Retinal pigment epithelial cell (primary cell): ENCODE results near the gene CNPY4.
A peak's percentile ranks its signal among the peaks of the same experiment; 100 is the strongest.
"Not testable (repeated sequence)": the region's sequence is repeated elsewhere in the genome, so short reads cannot be mapped to it uniquely, and the experiment has no call there.

ENCODE experiments used
- DNase-seq: peaks from one replicate; pipeline ENCODE4 v3.0.0-alpha.2; 2010; ENCODE audit warnings: low read depth
- H3K4me3 ChIP-seq: 2 replicates; pipeline ENCODE4 v1.5.1; 2011; ENCODE audit warnings: mild to moderate bottlenecking, low read length, control low read depth, moderate library complexity
- TF ChIP-seq, protein P1 (sequence below): conservative IDR thresholded peaks from 2 replicates; pipeline ENCODE4 v1.5.1; 2011; ENCODE audit warnings: low read depth, low read length, control low read depth, inconsistent platforms

CNPY4 gene

DNA sequence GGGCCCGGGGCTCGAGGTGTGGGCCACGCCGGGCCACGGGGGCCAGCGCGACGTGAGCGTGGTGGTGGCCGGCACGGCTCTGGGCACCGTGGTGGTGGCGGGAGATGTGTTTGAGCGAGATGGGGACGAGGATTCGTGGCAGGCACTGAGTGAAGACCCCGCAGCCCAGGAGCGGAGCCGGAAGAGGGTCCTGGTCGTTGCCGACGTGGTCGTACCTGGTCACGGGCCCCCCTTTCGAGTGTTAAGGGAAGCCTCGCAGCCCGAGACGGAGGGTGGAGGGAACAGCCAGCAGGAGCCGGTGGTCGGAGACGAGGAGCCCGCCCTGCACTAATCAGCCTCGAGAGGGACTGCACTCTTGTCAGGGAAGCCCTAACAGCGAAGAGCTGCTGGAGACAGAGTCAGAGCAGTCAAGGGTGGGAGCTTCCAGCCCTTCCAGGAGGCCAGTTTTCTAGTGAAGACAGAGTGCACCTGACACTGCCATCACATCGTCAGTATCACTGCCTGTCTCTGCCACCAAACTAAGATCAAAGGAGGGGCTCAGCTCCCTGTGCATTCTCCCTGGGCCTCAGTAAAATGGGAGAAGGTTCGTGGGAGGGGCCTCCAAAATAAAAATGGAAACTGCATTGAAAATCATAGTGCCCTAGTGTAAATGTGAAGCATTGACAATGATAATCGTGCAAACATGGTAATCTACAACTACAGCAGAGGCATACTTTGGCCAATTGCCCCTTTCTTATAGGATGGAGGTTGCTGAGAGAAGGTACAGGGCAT, 8.6 kb downstream of the CNPY4 start:
- DNase-seq = no peak
- H3K4me3 ChIP-seq = peak overlapping the region; percentile 64
- TF ChIP-seq, protein P1, sequence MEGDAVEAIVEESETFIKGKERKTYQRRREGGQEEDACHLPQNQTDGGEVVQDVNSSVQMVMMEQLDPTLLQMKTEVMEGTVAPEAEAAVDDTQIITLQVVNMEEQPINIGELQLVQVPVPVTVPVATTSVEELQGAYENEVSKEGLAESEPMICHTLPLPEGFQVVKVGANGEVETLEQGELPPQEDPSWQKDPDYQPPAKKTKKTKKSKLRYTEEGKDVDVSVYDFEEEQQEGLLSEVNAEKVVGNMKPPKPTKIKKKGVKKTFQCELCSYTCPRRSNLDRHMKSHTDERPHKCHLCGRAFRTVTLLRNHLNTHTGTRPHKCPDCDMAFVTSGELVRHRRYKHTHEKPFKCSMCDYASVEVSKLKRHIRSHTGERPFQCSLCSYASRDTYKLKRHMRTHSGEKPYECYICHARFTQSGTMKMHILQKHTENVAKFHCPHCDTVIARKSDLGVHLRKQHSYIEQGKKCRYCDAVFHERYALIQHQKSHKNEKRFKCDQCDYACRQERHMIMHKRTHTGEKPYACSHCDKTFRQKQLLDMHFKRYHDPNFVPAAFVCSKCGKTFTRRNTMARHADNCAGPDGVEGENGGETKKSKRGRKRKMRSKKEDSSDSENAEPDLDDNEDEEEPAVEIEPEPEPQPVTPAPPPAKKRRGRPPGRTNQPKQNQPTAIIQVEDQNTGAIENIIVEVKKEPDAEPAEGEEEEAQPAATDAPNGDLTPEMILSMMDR = no peak

DNA sequence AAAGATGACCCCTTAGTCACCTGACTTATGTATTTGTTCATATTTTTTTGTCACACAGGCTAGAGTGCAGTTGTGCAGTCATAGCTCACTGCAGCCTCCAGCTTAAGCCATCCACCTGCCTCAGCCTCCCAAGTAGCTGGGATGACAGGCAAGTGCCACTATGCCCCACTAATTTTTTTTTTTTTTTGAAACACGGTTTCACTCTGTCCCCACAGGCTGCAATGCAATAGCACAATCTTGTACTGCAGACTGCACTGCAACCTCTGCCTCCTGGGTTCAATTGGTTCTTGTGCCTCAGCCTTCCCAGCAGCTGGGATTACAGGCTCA, 9.2 kb downstream of the CNPY4 start:
- TF ChIP-seq, protein P1 = no peak
- no peak for DNase-seq
- no peak overlapping the region for H3K4me3 ChIP-seq

DNA sequence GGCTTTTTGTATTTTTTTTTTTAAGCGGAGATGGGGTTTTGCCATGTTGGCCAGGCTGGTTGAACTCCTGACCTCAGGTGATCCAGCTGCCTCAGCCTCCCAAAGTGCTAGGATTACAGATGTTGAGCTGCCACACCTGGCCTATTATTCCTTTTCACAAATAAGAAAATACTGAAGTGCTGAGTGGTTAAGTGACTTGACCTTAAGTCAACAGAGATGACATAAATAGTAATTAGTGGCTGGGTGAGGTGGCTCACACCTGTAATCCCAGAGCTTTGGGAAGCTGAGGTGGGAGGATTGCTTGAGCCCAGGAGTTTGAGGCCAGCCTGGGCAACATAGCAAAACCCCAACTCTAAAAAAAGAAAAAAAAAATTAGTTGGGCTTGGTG, 10.8 kb downstream of the CNPY4 start:
- not testable (repeated sequence) for H3K4me3 ChIP-seq, DNase-seq

DNA sequence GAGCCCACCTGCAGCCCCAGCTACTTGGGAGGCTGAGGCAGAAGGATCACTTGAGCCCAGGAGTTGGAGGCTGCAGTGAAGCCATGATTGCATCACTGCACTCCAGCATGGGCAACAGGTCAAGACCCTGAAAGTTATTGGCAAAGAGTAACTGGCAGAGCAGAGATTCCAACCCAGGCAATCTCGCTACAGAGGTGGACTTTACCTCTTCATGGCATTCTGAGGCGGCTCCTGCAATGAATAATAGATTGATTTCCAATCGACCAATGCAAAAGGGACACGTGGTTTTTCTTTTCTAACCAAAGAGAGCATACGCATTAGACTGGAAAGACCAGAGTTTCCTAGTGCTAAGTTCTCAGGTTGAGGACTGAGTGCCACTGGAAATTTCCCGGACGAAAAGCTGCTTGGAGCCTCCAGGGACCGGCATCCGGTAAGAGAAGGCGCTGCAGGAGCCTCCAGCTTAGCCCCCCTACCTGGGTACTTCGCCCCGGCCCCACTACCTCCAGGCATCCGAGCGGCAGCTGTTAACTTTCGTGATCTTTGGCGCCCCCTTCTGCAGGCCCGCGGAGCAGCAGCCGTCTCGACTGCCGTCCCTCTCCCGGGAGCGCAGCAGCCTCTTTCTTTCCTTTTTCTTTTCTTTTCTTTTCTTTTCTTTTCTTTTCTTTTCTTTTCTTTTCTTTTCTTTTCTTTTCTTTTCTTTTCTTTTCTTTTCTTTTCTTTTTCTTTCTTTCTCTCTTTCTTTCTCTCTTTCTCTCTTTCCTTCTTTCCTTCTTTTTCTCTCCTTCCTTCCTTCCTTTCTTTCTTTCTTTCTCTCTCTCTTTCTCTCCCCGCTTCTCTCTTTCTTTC, 11.4 kb downstream of the CNPY4 start:
- H3K4me3 ChIP-seq = no peak overlapping the region
- TF ChIP-seq, protein P1 = peak; percentile 80
- DNase-seq = no peak

DNA sequence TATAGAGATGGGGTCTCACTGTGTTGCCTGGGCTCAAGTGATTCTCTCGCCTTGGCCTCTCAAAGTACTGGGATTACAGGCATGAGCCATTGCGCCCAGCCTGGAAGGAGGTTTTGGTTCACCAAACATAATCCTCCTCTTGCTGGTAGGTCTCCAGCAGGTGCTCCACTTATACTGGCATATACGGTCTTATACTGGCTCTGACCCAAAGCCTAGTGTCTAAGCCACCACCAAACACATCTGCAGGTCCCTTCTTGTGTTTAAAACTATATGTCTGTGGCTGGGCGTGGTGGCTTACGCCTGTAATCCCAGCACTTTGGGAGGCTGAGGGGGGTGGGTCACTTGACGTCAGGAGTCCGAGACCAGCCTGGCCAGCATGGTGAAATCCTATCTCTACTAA, 12.7 kb downstream of the CNPY4 start:
- H3K4me3 ChIP-seq = no peak overlapping the region
- no peak for DNase-seq
- TF ChIP-seq, protein P1 = no peak

DNA sequence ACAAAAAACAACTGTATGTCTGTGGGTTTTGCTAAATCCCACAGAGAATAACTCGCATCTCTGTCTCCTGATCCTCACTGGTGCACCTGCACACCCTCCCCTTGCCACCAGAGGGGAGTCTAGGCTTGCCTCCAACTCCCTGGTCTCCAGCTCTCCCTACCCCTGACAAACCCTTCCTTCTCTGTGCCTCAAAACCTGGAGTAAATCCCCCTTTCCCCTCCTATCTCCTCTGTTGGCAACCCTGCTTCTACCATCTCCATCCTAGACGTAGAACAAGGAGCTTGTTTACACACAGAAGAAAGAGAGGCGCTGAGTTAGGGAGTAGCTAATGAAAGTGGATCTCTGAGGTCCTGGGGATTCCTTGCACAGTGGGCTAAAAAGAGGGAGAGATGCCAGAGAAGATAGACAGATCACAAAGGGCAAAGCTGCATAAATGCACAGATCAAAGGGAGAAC, 13.3 kb downstream of the CNPY4 start:
- TF ChIP-seq, protein P1 = peak; percentile 99
- DNase-seq = no peak
- H3K4me3 ChIP-seq = no peak overlapping the region

DNA sequence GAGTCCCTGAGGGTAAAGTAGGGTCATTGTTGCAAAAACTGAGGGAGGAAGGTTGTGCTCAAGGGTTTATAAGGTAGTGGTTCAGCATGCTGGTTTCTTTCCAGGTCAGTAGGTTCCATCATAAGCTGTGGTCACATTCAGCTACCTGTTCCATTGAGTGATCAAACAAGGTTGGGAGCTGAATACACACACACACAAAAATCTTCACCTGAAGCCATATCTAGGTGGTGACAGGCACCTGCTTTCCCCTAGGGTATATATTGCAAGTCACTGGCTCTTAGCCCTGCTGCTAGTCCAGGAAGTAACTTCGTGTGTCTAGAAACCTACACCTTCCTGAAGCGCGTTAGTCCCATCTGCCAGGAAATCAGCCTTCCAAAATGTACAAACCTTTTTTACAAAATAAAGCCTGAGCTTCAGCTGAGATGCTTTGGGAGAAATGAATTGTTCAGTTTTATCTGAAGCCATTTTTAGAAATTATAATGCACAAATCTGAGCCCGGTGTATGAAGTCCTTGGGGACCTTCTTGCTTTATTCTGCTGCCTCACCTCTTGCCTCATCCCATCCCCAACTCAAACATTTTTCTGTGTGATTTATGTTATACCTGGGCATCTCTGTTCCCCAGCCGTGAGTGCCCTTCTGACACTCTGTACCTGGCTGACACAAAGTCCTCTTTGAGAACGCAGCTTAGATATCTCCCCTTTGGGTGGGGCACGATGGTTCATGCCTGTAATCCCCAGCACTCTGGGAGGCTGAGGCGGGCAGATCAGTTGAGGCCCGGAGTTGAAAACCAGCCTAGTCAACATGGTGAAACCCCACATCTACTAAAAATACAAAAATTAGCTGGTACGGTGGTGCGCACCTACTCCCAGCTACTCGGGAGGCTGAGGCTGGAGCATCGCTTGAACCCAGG, 18.7 kb downstream of the CNPY4 start:
- H3K4me3 ChIP-seq = no peak overlapping the region
- TF ChIP-seq, protein P1 = no peak
- DNase-seq = no peak
